Measurements from ENCODE around the gene TET2.
A peak's percentile ranks its signal among the peaks of the same experiment; 100 is the strongest.

The TET2 gene

GRCh38 chr4:105148776-105149175, 2.1 kb downstream of the TET2 start:
- TF ChIP-seq, protein P1, sequence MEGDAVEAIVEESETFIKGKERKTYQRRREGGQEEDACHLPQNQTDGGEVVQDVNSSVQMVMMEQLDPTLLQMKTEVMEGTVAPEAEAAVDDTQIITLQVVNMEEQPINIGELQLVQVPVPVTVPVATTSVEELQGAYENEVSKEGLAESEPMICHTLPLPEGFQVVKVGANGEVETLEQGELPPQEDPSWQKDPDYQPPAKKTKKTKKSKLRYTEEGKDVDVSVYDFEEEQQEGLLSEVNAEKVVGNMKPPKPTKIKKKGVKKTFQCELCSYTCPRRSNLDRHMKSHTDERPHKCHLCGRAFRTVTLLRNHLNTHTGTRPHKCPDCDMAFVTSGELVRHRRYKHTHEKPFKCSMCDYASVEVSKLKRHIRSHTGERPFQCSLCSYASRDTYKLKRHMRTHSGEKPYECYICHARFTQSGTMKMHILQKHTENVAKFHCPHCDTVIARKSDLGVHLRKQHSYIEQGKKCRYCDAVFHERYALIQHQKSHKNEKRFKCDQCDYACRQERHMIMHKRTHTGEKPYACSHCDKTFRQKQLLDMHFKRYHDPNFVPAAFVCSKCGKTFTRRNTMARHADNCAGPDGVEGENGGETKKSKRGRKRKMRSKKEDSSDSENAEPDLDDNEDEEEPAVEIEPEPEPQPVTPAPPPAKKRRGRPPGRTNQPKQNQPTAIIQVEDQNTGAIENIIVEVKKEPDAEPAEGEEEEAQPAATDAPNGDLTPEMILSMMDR (IDR thresholded peaks at IDR 0.05; ENCODE audit: low read depth, low read length) = no peak
- peak overlapping the region; percentile 96 for H3K4me3 ChIP-seq (ENCODE audit: low read depth, low read length)

DNA sequence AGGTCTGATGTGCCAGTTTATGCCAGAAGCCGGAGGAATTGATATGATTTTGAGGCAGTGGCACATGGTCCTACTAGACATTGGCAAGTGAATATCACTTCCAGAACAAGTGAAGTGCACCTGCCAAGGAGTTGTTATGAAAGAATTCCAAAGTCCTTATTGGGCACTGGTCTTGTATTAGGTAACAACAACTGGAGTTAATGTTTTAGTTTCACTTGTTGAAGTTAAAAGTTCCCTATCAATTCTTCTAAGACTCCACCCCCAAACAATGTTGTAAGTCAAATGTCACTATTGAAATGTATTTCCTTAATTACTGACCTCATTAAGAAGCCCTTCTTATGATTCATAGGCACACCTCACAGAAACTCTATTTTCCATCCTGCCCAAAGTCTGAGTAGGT, 3.1 kb downstream of the TET2 start:
- TF ChIP-seq, protein P1 (IDR thresholded peaks at IDR 0.05; ENCODE audit: low read depth, low read length) = no peak
- H3K4me3 ChIP-seq (ENCODE audit: low read depth, low read length) = no peak overlapping the region

DNA sequence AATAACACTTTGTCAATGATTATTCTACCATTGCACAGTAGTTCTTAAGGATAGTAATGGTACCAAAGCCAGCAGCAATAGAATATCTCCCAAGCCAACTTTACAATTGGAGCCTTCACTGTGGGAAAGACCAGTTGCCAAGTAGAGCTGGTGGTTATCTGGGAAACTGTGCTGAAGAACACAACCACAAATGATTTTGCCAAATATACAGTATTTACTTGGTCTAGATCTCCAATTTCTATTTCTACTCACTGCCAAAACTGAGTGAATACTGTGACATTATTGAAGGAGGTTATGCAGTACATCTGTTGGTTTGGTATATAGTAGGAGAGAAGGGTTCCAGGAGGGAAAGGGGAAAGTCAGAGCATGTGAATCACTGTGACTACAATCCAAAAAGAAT, 3.8 kb downstream of the TET2 start:
- no peak overlapping the region for H3K4me3 ChIP-seq (ENCODE audit: low read depth, low read length)
- TF ChIP-seq, protein P1 (IDR thresholded peaks at IDR 0.05; ENCODE audit: low read depth, low read length) = no peak

GRCh38 chr4:105153749-105154148, 7.1 kb downstream of the TET2 start:
- TF ChIP-seq, protein P1 (IDR thresholded peaks at IDR 0.05; ENCODE audit: low read depth, low read length) = no peak
- no peak overlapping the region for H3K4me3 ChIP-seq (ENCODE audit: low read depth, low read length)

- TF ChIP-seq, protein P1 (IDR thresholded peaks at IDR 0.05; ENCODE audit: low read depth, low read length) = no peak
- H3K4me3 ChIP-seq (ENCODE audit: low read depth, low read length) = no peak overlapping the region
Measured at GRCh38 chr4:105154576-105154975, 7.9 kb downstream of the TET2 start.

DNA sequence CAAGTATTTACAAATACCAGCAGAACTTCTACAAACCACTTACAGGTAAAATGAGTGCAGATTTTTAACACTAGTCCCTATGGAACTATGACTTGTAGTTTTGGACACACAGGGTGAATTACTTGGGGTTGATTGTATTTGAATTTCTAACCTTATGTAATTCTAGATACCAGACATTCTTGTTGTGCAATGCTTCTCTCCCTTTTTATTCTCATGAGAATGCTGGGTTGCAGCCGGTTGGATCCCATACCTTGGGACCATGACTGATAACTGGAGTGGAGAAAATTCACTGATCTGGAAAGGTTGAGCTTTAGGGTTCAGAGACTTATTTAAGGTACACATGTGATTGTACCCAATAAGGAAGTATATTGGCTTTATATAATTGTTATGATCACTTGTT, 8.8 kb downstream of the TET2 start:
- TF ChIP-seq, protein P1 (IDR thresholded peaks at IDR 0.05; ENCODE audit: low read depth, low read length) = no peak
- H3K4me3 ChIP-seq (ENCODE audit: low read depth, low read length) = no peak overlapping the region

GRCh38 chr4:105158837-105159236, 12.2 kb downstream of the TET2 start:
- no peak overlapping the region for H3K4me3 ChIP-seq (ENCODE audit: low read depth, low read length)
- TF ChIP-seq, protein P1 (IDR thresholded peaks at IDR 0.05; ENCODE audit: low read depth, low read length) = no peak
